ENCODE results near the gene BRIP1.
A peak's percentile ranks its signal among the peaks of the same experiment; 100 is the strongest.

Gene BRIP1

DNA sequence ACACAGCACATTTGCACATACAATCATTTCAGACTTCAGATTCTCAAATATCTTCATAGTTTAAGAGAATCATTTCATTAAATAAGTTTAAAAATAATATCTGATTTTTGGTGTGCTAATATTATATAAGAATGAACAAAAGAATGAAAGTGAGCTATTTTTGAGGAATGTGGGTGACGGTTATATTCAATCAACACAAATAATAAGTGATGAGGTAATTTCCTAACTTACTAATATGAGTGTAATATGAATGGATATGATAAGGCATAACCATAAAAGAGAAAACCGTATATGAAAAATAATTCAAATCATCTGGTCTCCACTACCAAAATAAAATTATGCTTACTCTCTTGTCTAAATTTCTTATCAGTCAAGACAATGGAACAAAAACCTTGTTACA is 203.9 kb downstream of the BRIP1 start:
- TF ChIP-seq, protein P1, sequence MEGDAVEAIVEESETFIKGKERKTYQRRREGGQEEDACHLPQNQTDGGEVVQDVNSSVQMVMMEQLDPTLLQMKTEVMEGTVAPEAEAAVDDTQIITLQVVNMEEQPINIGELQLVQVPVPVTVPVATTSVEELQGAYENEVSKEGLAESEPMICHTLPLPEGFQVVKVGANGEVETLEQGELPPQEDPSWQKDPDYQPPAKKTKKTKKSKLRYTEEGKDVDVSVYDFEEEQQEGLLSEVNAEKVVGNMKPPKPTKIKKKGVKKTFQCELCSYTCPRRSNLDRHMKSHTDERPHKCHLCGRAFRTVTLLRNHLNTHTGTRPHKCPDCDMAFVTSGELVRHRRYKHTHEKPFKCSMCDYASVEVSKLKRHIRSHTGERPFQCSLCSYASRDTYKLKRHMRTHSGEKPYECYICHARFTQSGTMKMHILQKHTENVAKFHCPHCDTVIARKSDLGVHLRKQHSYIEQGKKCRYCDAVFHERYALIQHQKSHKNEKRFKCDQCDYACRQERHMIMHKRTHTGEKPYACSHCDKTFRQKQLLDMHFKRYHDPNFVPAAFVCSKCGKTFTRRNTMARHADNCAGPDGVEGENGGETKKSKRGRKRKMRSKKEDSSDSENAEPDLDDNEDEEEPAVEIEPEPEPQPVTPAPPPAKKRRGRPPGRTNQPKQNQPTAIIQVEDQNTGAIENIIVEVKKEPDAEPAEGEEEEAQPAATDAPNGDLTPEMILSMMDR (IDR thresholded peaks at IDR 0.05; ENCODE audit: low read depth, low read length) = no peak
- H3K4me3 ChIP-seq (replicated peaks in 1 of 2; ENCODE audit: low read depth in 2 of 2, low read length in 2 of 2) = no peak overlapping the region
- peak in 1 of 2 donors; percentile 36 for DNase-seq (ENCODE audit: low read depth in 2 of 2)

DNA sequence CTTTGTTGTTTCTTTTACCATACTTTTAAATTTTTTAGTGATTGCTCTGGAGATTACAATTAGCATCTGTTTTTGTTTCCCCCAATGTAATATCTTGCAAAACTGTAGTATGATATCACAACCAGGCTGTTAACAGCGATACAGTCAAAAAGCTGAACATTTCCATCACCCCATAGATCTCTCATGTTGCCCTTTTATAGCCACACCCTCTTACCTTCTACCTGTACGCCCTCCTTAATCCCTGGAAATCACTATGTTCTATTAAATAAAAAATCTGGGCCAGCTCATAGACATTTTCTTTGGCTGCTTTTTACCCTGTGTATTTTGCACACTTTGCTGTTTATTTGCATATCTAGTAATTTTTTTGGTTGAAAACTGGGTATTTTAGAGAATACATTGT is 205.1 kb downstream of the BRIP1 start:
- DNase-seq (ENCODE audit: low read depth in 2 of 2) = no peak
- no peak overlapping the region for H3K4me3 ChIP-seq (replicated peaks in 1 of 2; ENCODE audit: low read depth in 2 of 2, low read length in 2 of 2)
- TF ChIP-seq, protein P1 (IDR thresholded peaks at IDR 0.05; ENCODE audit: low read depth, low read length) = no peak

GRCh38 chr17:61657338-61657737 is 206.0 kb downstream of the BRIP1 start:
- no peak for DNase-seq (ENCODE audit: low read depth in 2 of 2)
- H3K4me3 ChIP-seq (replicated peaks in 1 of 2; ENCODE audit: low read depth in 2 of 2, low read length in 2 of 2) = no peak overlapping the region
- TF ChIP-seq, protein P1 (IDR thresholded peaks at IDR 0.05; ENCODE audit: low read depth, low read length) = no peak

GRCh38 chr17:61656721-61657217 is 206.6 kb downstream of the BRIP1 start:
- no peak overlapping the region for H3K4me3 ChIP-seq (replicated peaks in 1 of 2; ENCODE audit: low read depth in 2 of 2, low read length in 2 of 2)
- TF ChIP-seq, protein P1 (IDR thresholded peaks at IDR 0.05; ENCODE audit: low read depth, low read length) = no peak
- no peak for DNase-seq (ENCODE audit: low read depth in 2 of 2)

DNA sequence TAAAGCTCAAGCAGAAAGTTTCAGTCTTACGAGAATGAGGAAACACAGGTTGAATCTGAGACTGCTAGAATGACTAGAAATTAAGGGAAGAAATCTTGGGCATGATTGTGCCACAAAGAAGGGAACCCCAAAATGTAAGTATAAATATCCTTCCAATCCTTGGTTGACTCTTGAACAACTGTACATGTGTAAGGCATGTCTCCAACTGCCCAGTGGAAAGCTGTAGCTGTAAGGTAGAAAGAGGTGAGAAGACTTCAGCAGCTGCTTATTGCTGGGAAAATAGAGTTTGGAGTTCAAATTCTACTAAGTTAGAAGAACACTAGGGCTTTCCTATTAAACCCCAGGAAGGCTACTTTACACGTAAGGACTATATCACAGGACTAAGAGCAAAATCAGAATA is 212.6 kb downstream of the BRIP1 start:
- TF ChIP-seq, protein P1 (IDR thresholded peaks at IDR 0.05; ENCODE audit: low read depth, low read length) = no peak
- H3K4me3 ChIP-seq (replicated peaks in 1 of 2; ENCODE audit: low read depth in 2 of 2, low read length in 2 of 2) = no peak overlapping the region
- no peak for DNase-seq (ENCODE audit: low read depth in 2 of 2)

DNA sequence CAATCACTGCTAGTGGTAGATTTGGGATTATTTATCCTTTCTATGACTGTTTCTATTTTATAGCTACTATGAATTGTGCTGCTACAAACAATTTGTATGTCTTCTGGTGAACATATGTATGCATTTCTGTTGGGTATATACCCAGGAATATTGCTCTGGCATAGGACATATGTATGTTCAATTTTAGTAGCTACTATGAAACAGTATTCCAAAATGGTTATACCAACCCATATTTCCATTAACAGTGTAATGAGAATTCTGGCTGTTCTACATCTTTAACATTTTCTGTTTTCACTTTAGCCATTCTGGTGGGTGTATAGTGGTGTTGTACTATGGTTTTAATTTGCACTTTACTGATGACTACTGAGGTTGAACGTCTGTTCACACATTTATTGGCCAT is 214.7 kb downstream of the BRIP1 start:
- TF ChIP-seq, protein P1 (IDR thresholded peaks at IDR 0.05; ENCODE audit: low read depth, low read length) = no peak
- no peak for DNase-seq (ENCODE audit: low read depth in 2 of 2)
- H3K4me3 ChIP-seq (replicated peaks in 1 of 2; ENCODE audit: low read depth in 2 of 2, low read length in 2 of 2) = no peak overlapping the region

DNA sequence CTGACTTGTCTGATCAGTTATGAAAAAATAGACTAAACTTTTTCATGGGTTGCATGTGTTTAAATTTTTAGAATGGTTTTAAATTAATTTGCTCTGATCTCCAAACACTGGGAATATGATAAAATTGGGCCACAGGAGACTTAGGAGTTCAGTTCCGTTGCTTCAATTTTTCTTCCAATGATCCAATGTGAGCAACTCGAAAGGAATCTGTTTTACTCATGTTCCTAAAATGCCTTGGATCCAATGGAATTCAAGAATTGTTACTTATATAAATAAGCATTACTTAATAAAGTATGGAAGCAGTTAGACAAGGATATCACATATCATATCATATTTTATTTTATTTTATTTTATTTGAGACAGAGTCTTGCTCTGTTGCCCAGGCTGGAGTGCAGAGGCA is 216.3 kb downstream of the BRIP1 start:
- DNase-seq (ENCODE audit: low read depth in 2 of 2) = peak; percentile 8 to 57
- TF ChIP-seq, protein P1 (IDR thresholded peaks at IDR 0.05; ENCODE audit: low read depth, low read length) = no peak
- no peak overlapping the region for H3K4me3 ChIP-seq (replicated peaks in 1 of 2; ENCODE audit: low read depth in 2 of 2, low read length in 2 of 2)

Measured in cardiac fibroblast (primary cell).